ENCODE measurements around the gene CPXM1.

DNA sequence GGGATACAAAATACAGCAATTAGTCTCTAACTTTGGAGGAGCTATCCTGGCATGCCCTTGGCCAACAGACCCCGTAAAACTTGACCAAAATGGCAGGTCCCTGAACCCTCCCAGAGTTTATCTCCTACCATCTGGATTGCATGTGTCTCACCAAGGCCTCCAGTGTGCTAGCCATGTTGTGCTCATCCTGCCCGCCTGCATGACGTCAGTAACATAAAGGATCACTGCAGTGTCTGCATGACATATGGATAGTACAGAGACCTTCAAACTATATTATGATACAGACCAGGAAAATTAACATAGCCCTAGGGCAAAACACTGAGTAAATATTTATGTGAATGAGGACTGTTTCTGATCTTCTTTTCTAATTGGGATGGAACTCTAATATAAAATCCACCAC, 25.3 kb downstream of the CPXM1 start:
- TF ChIP-seq ZNF175 (CRISPR knock-in tag; IDR thresholded peaks at IDR 0.05; ENCODE audit: low read depth): no peak
- no peak for TF ChIP-seq WHSC1 (IDR thresholded peaks at IDR 0.05; ENCODE audit: low read length)
- TF ChIP-seq ETS2 (tag; IDR thresholded peaks at IDR 0.05; ENCODE audit: borderline replicate concordance, poor library complexity, severe bottlenecking): no peak
- TF ChIP-seq CTCF (IDR thresholded peaks at IDR 0.05 in 2 of 3, conservative IDR thresholded peaks at IDR 0.05 in 1 of 3; ENCODE audit: insufficient read depth in 2 of 3, low read depth in 1 of 3, low read length in 3 of 3): no peak
- TF ChIP-seq, protein P1, sequence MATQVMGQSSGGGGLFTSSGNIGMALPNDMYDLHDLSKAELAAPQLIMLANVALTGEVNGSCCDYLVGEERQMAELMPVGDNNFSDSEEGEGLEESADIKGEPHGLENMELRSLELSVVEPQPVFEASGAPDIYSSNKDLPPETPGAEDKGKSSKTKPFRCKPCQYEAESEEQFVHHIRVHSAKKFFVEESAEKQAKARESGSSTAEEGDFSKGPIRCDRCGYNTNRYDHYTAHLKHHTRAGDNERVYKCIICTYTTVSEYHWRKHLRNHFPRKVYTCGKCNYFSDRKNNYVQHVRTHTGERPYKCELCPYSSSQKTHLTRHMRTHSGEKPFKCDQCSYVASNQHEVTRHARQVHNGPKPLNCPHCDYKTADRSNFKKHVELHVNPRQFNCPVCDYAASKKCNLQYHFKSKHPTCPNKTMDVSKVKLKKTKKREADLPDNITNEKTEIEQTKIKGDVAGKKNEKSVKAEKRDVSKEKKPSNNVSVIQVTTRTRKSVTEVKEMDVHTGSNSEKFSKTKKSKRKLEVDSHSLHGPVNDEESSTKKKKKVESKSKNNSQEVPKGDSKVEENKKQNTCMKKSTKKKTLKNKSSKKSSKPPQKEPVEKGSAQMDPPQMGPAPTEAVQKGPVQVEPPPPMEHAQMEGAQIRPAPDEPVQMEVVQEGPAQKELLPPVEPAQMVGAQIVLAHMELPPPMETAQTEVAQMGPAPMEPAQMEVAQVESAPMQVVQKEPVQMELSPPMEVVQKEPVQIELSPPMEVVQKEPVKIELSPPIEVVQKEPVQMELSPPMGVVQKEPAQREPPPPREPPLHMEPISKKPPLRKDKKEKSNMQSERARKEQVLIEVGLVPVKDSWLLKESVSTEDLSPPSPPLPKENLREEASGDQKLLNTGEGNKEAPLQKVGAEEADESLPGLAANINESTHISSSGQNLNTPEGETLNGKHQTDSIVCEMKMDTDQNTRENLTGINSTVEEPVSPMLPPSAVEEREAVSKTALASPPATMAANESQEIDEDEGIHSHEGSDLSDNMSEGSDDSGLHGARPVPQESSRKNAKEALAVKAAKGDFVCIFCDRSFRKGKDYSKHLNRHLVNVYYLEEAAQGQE (IDR thresholded peaks at IDR 0.05; ENCODE audit: borderline replicate concordance): no peak
- TF ChIP-seq, protein P1 (CRISPR knock-in tag; IDR thresholded peaks at IDR 0.05; ENCODE audit: low read depth): no peak
- TF ChIP-seq ZNF592 (IDR thresholded peaks at IDR 0.05): no peak
- no peak for TF ChIP-seq ESRRA (IDR thresholded peaks at IDR 0.05; ENCODE audit: borderline replicate concordance, low read depth)
- TF ChIP-seq, protein P2, sequence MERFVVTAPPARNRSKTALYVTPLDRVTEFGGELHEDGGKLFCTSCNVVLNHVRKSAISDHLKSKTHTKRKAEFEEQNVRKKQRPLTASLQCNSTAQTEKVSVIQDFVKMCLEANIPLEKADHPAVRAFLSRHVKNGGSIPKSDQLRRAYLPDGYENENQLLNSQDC (CRISPR knock-in tag; IDR thresholded peaks at IDR 0.05): no peak
- no peak for TF ChIP-seq FOXJ3 (CRISPR knock-in tag; IDR thresholded peaks at IDR 0.05)

Measured in K562 (cell line).